Transverse colon (tissue), 4 donors: ENCODE measurements around the gene CDKAL1. TPM values are rescaled to one million over a fixed set of nuclear protein-coding genes. Genes with fewer than 3 reads are reported as not detected.

Source experiments
- DNase-seq: peaks from one replicate; pipeline ENCODE4 v3.0.0-alpha.2; 2019
- H3K27ac ChIP-seq, 4 donors: fragments of 200-600 bp; sonication (generic); 2 replicates each; pipeline ENCODE4 v1.5.1; 2016 to 2018; ENCODE audit warnings: inconsistent platforms in 4 of 4
- H3K27me3 ChIP-seq: fragments of 200-600 bp; sonication (generic); 2 replicates; pipeline ENCODE4 v1.5.1; 2017; ENCODE audit warnings: inconsistent platforms
- H3K36me3 ChIP-seq, 4 donors: fragments of 200-600 bp; sonication (generic); 2 replicates each; pipeline ENCODE4 v1.5.1; 2017 to 2019; ENCODE audit warnings: inconsistent platforms in 4 of 4
- H3K4me1 ChIP-seq, 4 donors: fragments of 200-600 bp; sonication (generic); 2 replicates each; pipeline ENCODE4 v1.5.1; 2017 to 2020; ENCODE audit warnings: inconsistent platforms in 4 of 4
- H3K4me3 ChIP-seq, 4 donors: fragments of 200-600 bp; sonication (generic); 1 replicate in 1 of 4; 2 replicates in 3 of 4; pipeline versions ENCODE4 v1.5.1 to v1.6.1; 2017 to 2019; ENCODE audit warnings: inconsistent platforms in 4 of 4
- H3K9me3 ChIP-seq, 2 donors: fragments of 200-600 bp; sonication (generic); 2 replicates each; pipeline ENCODE4 v1.5.1; 2017 to 2019; ENCODE audit warnings: inconsistent platforms in 2 of 2
- CTCF ChIP-seq, 5 experiments: fragments of 200-600 bp in 3 of 5; fragments of 450-650 bp in 2 of 5; sonication (generic) in 3 of 5; IDR thresholded peaks; 1 replicate in 2 of 5; 2 replicates in 3 of 5; pipeline ENCODE4 v1.5.1; 2016 to 2017; ENCODE audit warnings: antibody characterized with exemption in 5 of 5, inconsistent platforms in 3 of 5, mild to moderate bottlenecking in 2 of 5, moderate library complexity in 1 of 5
- EP300 ChIP-seq: sonication (generic); formaldehyde crosslinking; IDR thresholded peaks from one replicate; pipeline ENCODE4 v1.6.1; 2017; ENCODE audit warnings: antibody characterized with exemption, low read depth
- POLR2A ChIP-seq: fragments of 450-650 bp; IDR thresholded peaks from one replicate; pipeline ENCODE4 v1.6.1; 2016; ENCODE audit warnings: antibody characterized with exemption, mild to moderate bottlenecking, moderate library complexity
- POLR2AphosphoS5 ChIP-seq, 3 donors: sonication (generic); formaldehyde crosslinking; IDR thresholded peaks; one replicate each; pipeline ENCODE4 v1.6.1; 2016; ENCODE audit warnings: antibody characterized with exemption in 3 of 3
- WGBS, 2 donors: methylation state at CpG; one replicate each; pipeline ENCODE4 v1.1.5; 2018; ENCODE audit warnings: low coverage in 1 of 2; 5-methylcytosine and 5-hydroxymethylcytosine counted together
- in situ Hi-C, 4 donors: fragments of 200-750 bp; cut with MboI; loops; one replicate each; pipeline versions ENCODE4 v1.15.0 to v1.15.1; 2017; ENCODE audit warnings: low sequenced_read_pairs in 3 of 4, low pct_ligation_motif_present in 1 of 4, low pct_unique_long_range_greater_than_20kb in 1 of 4
- intact Hi-C: fragments of 100-400 bp; cut with DNase I; formaldehyde crosslinking; loops from one replicate; pipeline ENCODE4 v1.15.1; 2023; ENCODE audit warnings: low total_unique reads
- total RNA-seq, 4 donors: library from RNA; depleted of rRNA; stranded (reverse); fragments of >200 nt; gene quantifications; one replicate each; pipeline ENCODE4 v1.1.0, GENCODE V29; 2016

CDKAL1 gene
- total RNA-seq, 4 donors from 2014 or later, result 4.8 to 21.7 (median 12.5) TPM

GRCh38 chr6:21227486-21227885 is 693.2 kb downstream of the CDKAL1 start:
- no peak overlapping the region for H3K4me3 ChIP-seq
- TF ChIP-seq POLR2AphosphoS5 (IDR thresholded peaks at IDR 0.05) (no peak), EP300 (no peak), POLR2A (no peak), CTCF (IDR thresholded peaks at IDR 0.05) (no peak)
- no peaks in the 10 kb centered on the region for H3K27me3 ChIP-seq
- H3K36me3 ChIP-seq, result peaks cover 0 to 8% (median 2%) of the 10 kb centered on the region in 4 donors
- 83 to 87% methylated on average over 6 of the region's 6 CpGs for WGBS, 2 donors
- in situ Hi-C loops (no loop called here), intact Hi-C loops (no loop called here)
- no peak for DNase-seq
- H3K9me3 ChIP-seq, result no peaks in the 10 kb centered on the region
- H3K4me1 ChIP-seq, result no peaks in the 10 kb centered on the region
- H3K27ac ChIP-seq, result no peak overlapping the region

- H3K27ac ChIP-seq, result no peak overlapping the region
- H3K9me3 ChIP-seq, result no peaks in the 10 kb centered on the region
- WGBS, 2 donors, result 94 to 100% methylated on average over 2 of the region's 2 CpGs
- peaks cover 0 to 8% (median 3%) of the 10 kb centered on the region in 4 donors for H3K36me3 ChIP-seq
- no peaks in the 10 kb centered on the region for H3K4me1 ChIP-seq
- in situ Hi-C loops, result no loop called here
- H3K27me3 ChIP-seq, result no peaks in the 10 kb centered on the region
- DNase-seq, result no peak
- intact Hi-C loops, result no loop called here
- no peak overlapping the region for H3K4me3 ChIP-seq
- no peak for TF ChIP-seq POLR2AphosphoS5 (IDR thresholded peaks at IDR 0.05)
- no peak for TF ChIP-seq EP300
- TF ChIP-seq CTCF (IDR thresholded peaks at IDR 0.05), result no peak
- no peak for TF ChIP-seq POLR2A
Observed at GRCh38 chr6:21228411-21228810, 694.2 kb downstream of the CDKAL1 start.

GRCh38 chr6:21228876-21229460 is 694.7 kb downstream of the CDKAL1 start:
- no peak overlapping the region for H3K27ac ChIP-seq
- intact Hi-C loops, result no loop called here
- H3K4me1 ChIP-seq, result no peaks in the 10 kb centered on the region
- H3K9me3 ChIP-seq, result no peaks in the 10 kb centered on the region
- 73 to 100% methylated on average over 2 to 6 of the region's 6 CpGs for WGBS, 2 donors
- H3K36me3 ChIP-seq, result peaks cover 0 to 8% (median 3%) of the 10 kb centered on the region in 4 donors
- no peak for TF ChIP-seq CTCF (IDR thresholded peaks at IDR 0.05)
- TF ChIP-seq POLR2A, result no peak
- TF ChIP-seq EP300, result no peak
- no peak for TF ChIP-seq POLR2AphosphoS5 (IDR thresholded peaks at IDR 0.05)
- H3K4me3 ChIP-seq, result no peak overlapping the region
- in situ Hi-C loops, result no loop called here
- H3K27me3 ChIP-seq, result no peaks in the 10 kb centered on the region
- DNase-seq, result no peak

DNA sequence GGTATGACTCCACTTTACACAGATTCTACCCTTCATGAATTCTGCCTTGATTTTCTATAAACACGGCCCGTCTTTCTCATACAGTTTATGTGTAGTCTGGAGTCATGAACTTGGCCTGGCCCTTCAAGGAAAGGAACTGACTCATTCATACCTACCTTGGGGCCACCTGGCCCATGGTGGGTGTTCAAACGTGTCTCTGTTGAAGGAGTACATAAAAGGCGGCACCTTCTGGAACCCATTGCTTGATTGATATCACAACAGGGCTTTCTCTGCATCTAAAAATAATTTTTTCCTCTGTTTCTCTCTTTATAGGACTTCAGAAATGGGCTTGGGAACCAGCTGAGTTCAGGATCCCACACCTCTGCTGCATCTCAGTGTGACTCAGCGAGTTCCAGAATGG is 696.3 kb downstream of the CDKAL1 start:
- Histone ChIP-seq H3K4me1 (no peaks in the 10 kb centered on the region), H3K36me3 (peaks cover 0 to 8% (median 3%) of the 10 kb centered on the region in 4 donors), H3K27me3 (no peaks in the 10 kb centered on the region), H3K27ac (no peak overlapping the region), H3K9me3 (no peaks in the 10 kb centered on the region), H3K4me3 (no peak overlapping the region)
- no peak for DNase-seq
- in situ Hi-C loops, result no loop called here
- no peak for TF ChIP-seq POLR2AphosphoS5 (IDR thresholded peaks at IDR 0.05)
- no peak for TF ChIP-seq CTCF (IDR thresholded peaks at IDR 0.05)
- no peak for TF ChIP-seq POLR2A
- TF ChIP-seq EP300, result no peak
- intact Hi-C loops, result no loop called here
- 96 to 100% methylated on average over 4 to 5 of the region's 5 CpGs for WGBS, 2 donors
